Lower lobe of right lung (tissue), 2 donors: ENCODE results near the gene IP6K3. TPM values are rescaled to one million over a fixed set of nuclear protein-coding genes. Genes with fewer than 3 reads are reported as not detected.

Experiments used
- ATAC-seq, 2 donors: fragments of 200-7000 bp; cut with Tn5 transposase; one replicate each; pipeline ENCODE4 v1.9.1; 2020 to 2022; ENCODE audit warnings: mild to moderate bottlenecking in 2 of 2, moderate library complexity in 2 of 2
- DNase-seq: peaks from one replicate; pipeline ENCODE4 v3.0.0-alpha.2; 2020
- H3K27ac ChIP-seq: fragments of 200-600 bp; one replicate; pipeline ENCODE4 v1.8.0; 2022
- H3K27me3 ChIP-seq: fragments of 200-600 bp; one replicate; pipeline ENCODE4 v1.8.0; 2022; ENCODE audit warnings: low read depth
- H3K36me3 ChIP-seq: fragments of 200-600 bp; one replicate; pipeline ENCODE4 v1.8.0; 2022; ENCODE audit warnings: mild to moderate bottlenecking
- H3K4me1 ChIP-seq: fragments of 200-600 bp; one replicate; pipeline ENCODE4 v1.8.0; 2022
- H3K4me3 ChIP-seq: fragments of 200-600 bp; one replicate; pipeline ENCODE4 v1.8.0; 2022; ENCODE audit warnings: mild to moderate bottlenecking
- H3K9me3 ChIP-seq: fragments of 200-600 bp; one replicate; pipeline ENCODE4 v1.8.0; 2022
- intact Hi-C: fragments of 100-400 bp; cut with DNase I; formaldehyde crosslinking; loops from one replicate; pipeline ENCODE4 v1.11.0; 2022
- total RNA-seq: library from RNA; stranded (reverse); fragmentation: NEBNext Ultra II Directional; extraction: Animal tissue kit (Norgen Biotek cat#: 25700); gene quantifications from one replicate; pipeline ENCODE4 v1.2.1, GENCODE V29; 2021
- TF ChIP-seq, protein P1 (sequence below): fragments of 200-600 bp; IDR thresholded peaks from one replicate; pipeline ENCODE4 v1.8.0; 2022; ENCODE audit warnings: antibody characterized with exemption, mild to moderate bottlenecking
- donor health status: DM: no; HTN: yes; CAD: no; lungs with severe emphysema.

Gene IP6K3
- total RNA-seq, 1 donor from 2014 or later = 3.5 TPM

DNA sequence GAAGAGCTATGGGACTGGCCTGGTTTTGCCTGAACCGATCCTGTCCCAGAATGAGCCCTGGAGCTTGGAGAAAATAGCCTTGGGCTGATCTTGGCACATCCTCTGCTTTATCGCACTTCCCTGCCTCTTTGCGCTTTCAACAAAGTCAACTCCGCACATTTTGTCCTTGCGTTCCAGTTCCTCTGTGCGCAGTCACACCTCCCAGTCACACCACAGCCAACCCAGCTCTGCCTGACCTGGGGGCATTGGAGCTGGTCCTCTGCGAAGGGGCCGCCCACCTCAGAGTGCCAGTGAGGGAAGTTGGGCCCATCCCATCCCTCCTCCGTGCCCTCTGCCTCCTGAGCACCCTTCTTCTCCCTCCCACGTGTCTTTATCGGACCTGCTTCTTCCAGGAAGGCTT, 18.3 kb downstream of the IP6K3 start:
- peaks cover 5% of the 10 kb centered on the region for H3K4me1 ChIP-seq
- intact Hi-C loops = no loop called here
- ATAC-seq (no peak), DNase-seq (peak; percentile 25)
- H3K4me3 ChIP-seq = no peak overlapping the region
- H3K36me3 ChIP-seq = peaks cover 9% of the 10 kb centered on the region
- H3K27me3 ChIP-seq = no peaks in the 10 kb centered on the region
- H3K9me3 ChIP-seq = no peaks in the 10 kb centered on the region
- H3K27ac ChIP-seq = no peak overlapping the region
- TF ChIP-seq, protein P1, sequence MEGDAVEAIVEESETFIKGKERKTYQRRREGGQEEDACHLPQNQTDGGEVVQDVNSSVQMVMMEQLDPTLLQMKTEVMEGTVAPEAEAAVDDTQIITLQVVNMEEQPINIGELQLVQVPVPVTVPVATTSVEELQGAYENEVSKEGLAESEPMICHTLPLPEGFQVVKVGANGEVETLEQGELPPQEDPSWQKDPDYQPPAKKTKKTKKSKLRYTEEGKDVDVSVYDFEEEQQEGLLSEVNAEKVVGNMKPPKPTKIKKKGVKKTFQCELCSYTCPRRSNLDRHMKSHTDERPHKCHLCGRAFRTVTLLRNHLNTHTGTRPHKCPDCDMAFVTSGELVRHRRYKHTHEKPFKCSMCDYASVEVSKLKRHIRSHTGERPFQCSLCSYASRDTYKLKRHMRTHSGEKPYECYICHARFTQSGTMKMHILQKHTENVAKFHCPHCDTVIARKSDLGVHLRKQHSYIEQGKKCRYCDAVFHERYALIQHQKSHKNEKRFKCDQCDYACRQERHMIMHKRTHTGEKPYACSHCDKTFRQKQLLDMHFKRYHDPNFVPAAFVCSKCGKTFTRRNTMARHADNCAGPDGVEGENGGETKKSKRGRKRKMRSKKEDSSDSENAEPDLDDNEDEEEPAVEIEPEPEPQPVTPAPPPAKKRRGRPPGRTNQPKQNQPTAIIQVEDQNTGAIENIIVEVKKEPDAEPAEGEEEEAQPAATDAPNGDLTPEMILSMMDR = no peak

DNA sequence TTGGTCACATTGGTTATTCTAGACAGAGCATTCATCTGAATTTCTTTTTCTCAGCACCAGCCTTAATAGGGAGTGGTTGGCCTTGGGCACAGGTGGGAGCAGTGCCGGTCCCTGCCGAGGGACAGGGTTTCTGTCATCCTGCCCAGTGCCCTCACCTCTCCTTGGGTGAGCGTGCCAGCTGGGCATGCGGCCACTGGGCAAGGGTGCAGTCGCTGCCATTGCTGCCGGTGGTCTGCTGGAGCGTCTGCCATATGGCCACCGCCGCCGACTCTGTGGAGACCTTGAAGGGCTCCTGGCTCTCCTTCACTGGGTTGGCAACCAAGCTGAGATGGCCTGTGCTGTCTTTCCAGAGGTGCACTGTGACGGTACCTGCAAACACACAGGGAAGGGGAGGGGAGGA, 18.8 kb downstream of the IP6K3 start:
- H3K4me1 ChIP-seq = peaks cover 5% of the 10 kb centered on the region
- H3K36me3 ChIP-seq = peaks cover 4% of the 10 kb centered on the region
- TF ChIP-seq, protein P1 = no peak
- peak; percentile 39 for DNase-seq
- H3K27ac ChIP-seq = no peak overlapping the region
- H3K27me3 ChIP-seq = no peaks in the 10 kb centered on the region
- ATAC-seq = no peak
- H3K4me3 ChIP-seq = no peak overlapping the region
- H3K9me3 ChIP-seq = no peaks in the 10 kb centered on the region
- intact Hi-C loops = no loop called here

DNA sequence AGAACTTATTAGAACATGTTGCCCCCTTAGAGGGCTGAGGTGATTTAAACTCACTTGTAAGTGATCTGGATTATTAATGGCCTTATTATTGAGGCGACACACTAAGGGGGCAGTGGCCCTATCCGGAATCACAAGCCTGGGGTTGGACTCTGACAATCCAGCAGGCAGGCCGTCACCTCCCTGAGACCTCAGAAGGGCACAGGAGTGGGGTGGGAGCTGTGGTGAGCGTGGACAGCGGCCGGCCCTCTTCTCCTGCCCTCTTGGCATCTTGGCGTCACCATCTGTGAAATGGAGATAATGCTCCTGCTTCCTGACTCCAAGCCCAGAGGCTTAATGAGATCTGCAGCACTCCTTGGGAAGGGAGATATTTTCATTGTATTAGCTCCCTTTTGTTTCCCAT, 19.6 kb downstream of the IP6K3 start:
- Histone ChIP-seq H3K4me3 (no peak overlapping the region), H3K27ac (no peak overlapping the region), H3K27me3 (no peaks in the 10 kb centered on the region), H3K36me3 (peaks cover 4% of the 10 kb centered on the region), H3K9me3 (no peaks in the 10 kb centered on the region), H3K4me1 (peaks cover 5% of the 10 kb centered on the region)
- ATAC-seq (no peak), DNase-seq (peak; percentile 30)
- TF ChIP-seq, protein P1 = no peak
- intact Hi-C loops = no loop called here

DNA sequence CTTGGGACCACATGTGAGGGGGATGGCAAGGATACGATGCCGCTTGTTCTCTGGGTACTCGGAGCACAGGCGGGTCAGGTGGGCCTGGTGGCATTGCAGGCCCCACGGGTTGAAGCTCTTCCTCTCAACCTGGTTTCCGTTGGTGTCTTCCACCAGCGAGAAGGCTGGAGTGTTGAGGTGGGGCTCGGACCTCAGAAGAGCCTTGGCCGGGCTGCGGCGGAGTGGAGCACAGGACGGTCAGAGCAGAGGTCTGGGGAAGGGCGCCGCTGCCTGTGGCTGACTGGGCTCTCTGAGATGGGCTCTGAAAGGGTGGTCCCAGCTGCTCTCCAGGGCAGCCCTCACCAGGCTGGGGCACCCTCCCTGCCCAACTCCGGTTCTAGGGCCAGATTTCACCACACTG, 20.0 kb downstream of the IP6K3 start:
- peak; percentile 32 for DNase-seq
- Histone ChIP-seq H3K27me3 (no peaks in the 10 kb centered on the region), H3K4me3 (no peak overlapping the region), H3K36me3 (peaks cover 4% of the 10 kb centered on the region), H3K9me3 (no peaks in the 10 kb centered on the region), H3K4me1 (peaks cover 5% of the 10 kb centered on the region), H3K27ac (no peak overlapping the region)
- ATAC-seq = no peak
- intact Hi-C loops = no loop called here
- TF ChIP-seq, protein P1 = no peak

DNA sequence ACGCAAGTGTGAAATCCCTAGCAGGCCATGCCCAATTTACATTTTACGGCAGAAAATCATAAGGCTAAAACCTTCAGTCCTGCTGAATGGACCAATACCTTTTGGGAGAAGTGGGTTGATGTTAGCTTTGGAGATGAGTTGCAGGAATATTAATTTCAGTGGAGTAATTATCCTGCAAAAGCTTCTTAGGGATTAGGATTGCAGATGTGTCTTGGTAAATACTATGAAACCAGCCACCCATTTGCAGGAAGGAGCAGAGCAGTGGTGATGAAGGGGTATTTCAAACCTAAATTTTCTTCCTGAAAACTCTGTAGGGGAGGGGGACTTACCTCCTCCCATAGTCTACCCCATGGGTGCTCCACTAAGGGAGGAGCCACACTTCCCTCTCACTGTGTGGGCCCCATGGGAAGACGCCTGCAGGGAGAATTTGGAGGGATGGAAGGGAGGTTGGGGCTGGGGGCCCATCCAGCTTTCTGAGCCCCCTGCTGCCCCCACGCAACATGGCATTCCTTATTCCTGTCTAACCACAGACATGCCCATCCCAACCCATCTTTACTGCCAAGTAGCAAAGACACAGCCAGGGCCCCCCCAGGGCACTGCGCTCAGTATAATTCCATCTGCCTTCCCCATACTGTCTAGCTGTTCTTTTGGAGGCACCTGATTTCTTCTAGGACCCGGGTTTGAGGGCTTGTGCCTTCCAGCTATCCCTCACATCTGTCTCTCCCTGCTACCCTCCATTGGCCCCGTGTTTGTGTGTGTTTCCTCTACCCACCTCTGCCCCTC, 20.6 kb downstream of the IP6K3 start:
- no peaks in the 10 kb centered on the region for H3K9me3 ChIP-seq
- intact Hi-C loops = no loop called here
- DNase-seq = no peak
- no peak overlapping the region for H3K4me3 ChIP-seq
- no peaks in the 10 kb centered on the region for H3K27me3 ChIP-seq
- no peak overlapping the region for H3K27ac ChIP-seq
- H3K4me1 ChIP-seq = peaks cover 11% of the 10 kb centered on the region
- TF ChIP-seq, protein P1 = no peak
- H3K36me3 ChIP-seq = peaks cover 4% of the 10 kb centered on the region
- no peak for ATAC-seq
